Measurements from ENCODE around the gene NUP188. TPM values are rescaled to one million over a fixed set of nuclear protein-coding genes. Genes with fewer than 3 reads are reported as not detected.

Gene NUP188
- total RNA-seq, 1 experiment from 2014 or later = 52.0 TPM

GRCh38 chr9:128927731-128928411 is 19.6 kb upstream of the NUP188 start:
- TF ChIP-seq CTCF (conservative IDR thresholded peaks at IDR 0.05; ENCODE audit: low read depth, low read length) = peak; percentile 85
- TF ChIP-seq EZH2phosphoT487 (IDR thresholded peaks at IDR 0.05; ENCODE audit: borderline replicate concordance, low read length) = no peak
- H3K27me3 ChIP-seq (ENCODE audit: low read length) = no peaks in the 10 kb centered on the region
- no peaks in the 10 kb centered on the region for H4K20me1 ChIP-seq (ENCODE audit: low read length)
- H3K4me3 ChIP-seq (ENCODE audit: low read length) = no peak overlapping the region
- no peak overlapping the region for H3K4me2 ChIP-seq (ENCODE audit: low read length)
- H3K9me3 ChIP-seq (ENCODE audit: low read length) = no peaks in the 10 kb centered on the region
- no peaks in the 10 kb centered on the region for H3F3A ChIP-seq (ENCODE audit: low read length, unreplicated experiment)
- peak; percentile 62 for DNase-seq
- no peaks in the 10 kb centered on the region for H3K36me3 ChIP-seq (ENCODE audit: low read depth, low read length)
- CTCF ChIA-PET = interaction anchor here (0.6 kb wide), 1 partner anchor 15 kb away, joined by 6 read pairs; no protein-coding TSS in a partner anchor
- peak; percentile 79 for ATAC-seq
- intact Hi-C loops (cut with micrococcal nuclease) = loop anchor here (1.0 kb wide), 2 partner anchors 65 to 76 kb away; no protein-coding TSS in a partner anchor
- H3K9ac ChIP-seq (ENCODE audit: low read length) = no peak overlapping the region
- no peak overlapping the region for H3K27ac ChIP-seq (ENCODE audit: low read length)
- H2AFZ ChIP-seq (ENCODE audit: low read length) = peak overlapping the region; percentile 45; the same call in 1 of the 2 replicates
- H3K4me1 ChIP-seq (ENCODE audit: insufficient read depth, low read length) = no peaks in the 10 kb centered on the region
- no peaks in the 10 kb centered on the region for H3K79me2 ChIP-seq (ENCODE audit: low read length)
- POLR2A ChIA-PET (ENCODE audit: unreplicated experiment) = no interaction called here
- H3K9me2 ChIP-seq (replicated peaks; ENCODE audit: low read length) = no peaks in the 10 kb centered on the region
- BruUV-seq (replicated peaks) = no TSS peak

GRCh38 chr9:128928624-128929023 is 18.9 kb upstream of the NUP188 start:
- no peak for ATAC-seq
- no peaks in the 10 kb centered on the region for H3K9me2 ChIP-seq (replicated peaks; ENCODE audit: low read length)
- no peak overlapping the region for H3K9ac ChIP-seq (ENCODE audit: low read length)
- TF ChIP-seq EZH2phosphoT487 (IDR thresholded peaks at IDR 0.05; ENCODE audit: borderline replicate concordance, low read length) (no peak), EZH2 (IDR thresholded peaks at IDR 0.05; ENCODE audit: low read length, unreplicated experiment) (no peak), CTCF (conservative IDR thresholded peaks at IDR 0.05; ENCODE audit: low read depth, low read length) (no peak)
- H3K27ac ChIP-seq (ENCODE audit: low read length) = no peak overlapping the region
- intact Hi-C loops (cut with micrococcal nuclease) = loop anchor here (1.0 kb wide), 2 partner anchors 65 to 76 kb away; no protein-coding TSS in a partner anchor
- no peaks in the 10 kb centered on the region for H3K36me3 ChIP-seq (ENCODE audit: low read depth, low read length)
- no peaks in the 10 kb centered on the region for H4K20me1 ChIP-seq (ENCODE audit: low read length)
- no TSS peak for BruUV-seq (replicated peaks)
- H3K4me2 ChIP-seq (ENCODE audit: low read length) = no peak overlapping the region
- no peaks in the 10 kb centered on the region for H3K27me3 ChIP-seq (ENCODE audit: low read length)
- H3K4me1 ChIP-seq (ENCODE audit: insufficient read depth, low read length) = no peaks in the 10 kb centered on the region
- ChIA-PET POLR2A (ENCODE audit: unreplicated experiment) (no interaction called here), CTCF (interaction anchor here (0.6 kb wide), 1 partner anchor 14 kb away, joined by 6 read pairs; no protein-coding TSS in a partner anchor)
- no peak for DNase-seq
- no peaks in the 10 kb centered on the region for H3K9me3 ChIP-seq (ENCODE audit: low read length)
- no peak overlapping the region for H2AFZ ChIP-seq (ENCODE audit: low read length)
- H3K4me3 ChIP-seq (ENCODE audit: low read length) = no peak overlapping the region
- no peaks in the 10 kb centered on the region for H3K79me2 ChIP-seq (ENCODE audit: low read length)
- no peaks in the 10 kb centered on the region for H3F3A ChIP-seq (ENCODE audit: low read length, unreplicated experiment)

GRCh38 chr9:128929560-128929959 is 17.9 kb upstream of the NUP188 start:
- ChIA-PET POLR2A (ENCODE audit: unreplicated experiment) (interaction anchor here (0.7 kb wide), 1 partner anchor 59 kb away, joined by 14 read pairs; no protein-coding TSS in a partner anchor), CTCF (interaction anchor here (0.7 kb wide), 1 partner anchor 67 kb away, joined by 3 read pairs; no protein-coding TSS in a partner anchor)
- Histone ChIP-seq H3K4me3 (ENCODE audit: low read length) (no peak overlapping the region), H3K36me3 (ENCODE audit: low read depth, low read length) (no peaks in the 10 kb centered on the region), H3K9ac (ENCODE audit: low read length) (no peak overlapping the region), H4K20me1 (ENCODE audit: low read length) (no peaks in the 10 kb centered on the region), H3K27ac (ENCODE audit: low read length) (no peak overlapping the region), H3K9me3 (ENCODE audit: low read length) (no peaks in the 10 kb centered on the region), H3K27me3 (ENCODE audit: low read length) (no peaks in the 10 kb centered on the region), H3K4me2 (ENCODE audit: low read length) (no peak overlapping the region), H2AFZ (ENCODE audit: low read length) (no peak overlapping the region), H3F3A (ENCODE audit: low read length, unreplicated experiment) (no peaks in the 10 kb centered on the region), H3K79me2 (ENCODE audit: low read length) (no peaks in the 10 kb centered on the region), H3K4me1 (ENCODE audit: insufficient read depth, low read length) (no peaks in the 10 kb centered on the region), H3K9me2 (replicated peaks; ENCODE audit: low read length) (no peaks in the 10 kb centered on the region)
- intact Hi-C loops (cut with micrococcal nuclease) = no loop called here
- no TSS peak for BruUV-seq (replicated peaks)
- no peak for TF ChIP-seq EZH2 (IDR thresholded peaks at IDR 0.05; ENCODE audit: low read length, unreplicated experiment)
- no peak for TF ChIP-seq CTCF (conservative IDR thresholded peaks at IDR 0.05; ENCODE audit: low read depth, low read length)
- TF ChIP-seq EZH2phosphoT487 (IDR thresholded peaks at IDR 0.05; ENCODE audit: borderline replicate concordance, low read length) = no peak
- ATAC-seq (no peak), DNase-seq (no peak)
